CD4-positive, CD25-positive, alpha-beta regulatory T cell (primary cell): ENCODE data around the gene VAV1. TPM values are rescaled to one million over a fixed set of nuclear protein-coding genes. Genes with fewer than 3 reads are reported as not detected.
"Not testable (repeated sequence)": the region's sequence is repeated elsewhere in the genome, so short reads cannot be mapped to it uniquely, and the experiment has no call there.

Source experiments
- ATAC-seq, 2 donors: fragments of 150-1000 bp; cut with Tn5 transposase; one replicate each; pipeline ENCODE4 v1.10.0; 2021; ENCODE audit warnings: low read depth in 2 of 2, moderate number of reproducible peaks in 2 of 2, moderate library complexity in 1 of 2
- DNase-seq, 3 donors: peaks; one replicate each; pipeline versions ENCODE4 v3.0.0 to v3.0.0-alpha.2; 2012 to 2022; ENCODE audit warnings: mixed read lengths in 1 of 3
- H3K27ac ChIP-seq: one replicate; pipeline ENCODE4 v1.7.0; 2013; ENCODE audit warnings: mild to moderate bottlenecking, low read length; ENCODE audit not compliant: insufficient read depth, poor library complexity, severe bottlenecking
- H3K27me3 ChIP-seq: one replicate; pipeline ENCODE4 v1.7.0; 2013; ENCODE audit warnings: low read length; ENCODE audit not compliant: control insufficient read depth, insufficient read depth
- H3K36me3 ChIP-seq: one replicate; pipeline ENCODE4 v1.7.0; 2013; ENCODE audit warnings: mild to moderate bottlenecking, low read length, moderate library complexity; ENCODE audit not compliant: control insufficient read depth, insufficient read depth
- H3K4me1 ChIP-seq: 2 replicates; pipeline ENCODE4 v1.7.0; 2013; ENCODE audit warnings: mild to moderate bottlenecking, low read length; ENCODE audit not compliant: insufficient read depth, control insufficient read depth, poor library complexity, severe bottlenecking
- H3K4me3 ChIP-seq: one replicate; pipeline ENCODE4 v1.7.0; 2013; ENCODE audit warnings: low read depth, mild to moderate bottlenecking, low read length, moderate library complexity
- H3K9me3 ChIP-seq, 2 experiments: 1 replicate in 1 of 2; 2 replicates in 1 of 2; pipeline ENCODE4 v1.7.0; 2013; ENCODE audit warnings: low read length in 2 of 2, mild to moderate bottlenecking in 1 of 2, moderate library complexity in 1 of 2; ENCODE audit not compliant: control insufficient read depth in 2 of 2
- H3K27ac Mint-ChIP-seq, 3 donors: one replicate each; pipeline ENCODE4 v1.8.0; 2020 to 2022; ENCODE audit warnings: mild to moderate bottlenecking in 3 of 3, mixed read lengths in 3 of 3, moderate library complexity in 2 of 3
- H3K27me3 Mint-ChIP-seq: one replicate; pipeline ENCODE4 v1.8.0; 2022; ENCODE audit warnings: mild to moderate bottlenecking, mixed read lengths
- H3K36me3 Mint-ChIP-seq: one replicate; pipeline ENCODE4 v1.8.0; 2020; ENCODE audit warnings: mixed read lengths
- H3K4me1 Mint-ChIP-seq, 4 donors: one replicate each; pipeline ENCODE4 v1.8.0; 2020 to 2022; ENCODE audit warnings: mixed read lengths in 4 of 4, mild to moderate bottlenecking in 1 of 4
- H3K4me3 Mint-ChIP-seq, 4 donors: one replicate each; pipeline ENCODE4 v1.8.0; 2020 to 2022; ENCODE audit warnings: mild to moderate bottlenecking in 4 of 4, mixed read lengths in 4 of 4, moderate library complexity in 3 of 4
- H3K9me3 Mint-ChIP-seq, 7 donors: one replicate each; pipeline ENCODE4 v1.8.0; 2020 to 2022; ENCODE audit warnings: mixed read lengths in 7 of 7, mild to moderate bottlenecking in 3 of 7, moderate library complexity in 2 of 7
- polyA plus RNA-seq, 4 donors: library from polyadenylated mRNA; unstranded; fragments of 300-500 nt; fragmentation: Illumina TruSeq; gene quantifications; one replicate each; pipeline ENCODE4 v1.2.3, GENCODE V29; 2021
- total RNA-seq: library from RNA; stranded (reverse); gene quantifications from one replicate; pipeline ENCODE4 v1.2.3, GENCODE V29; 2022

The VAV1 gene
- total and polyA plus RNA-seq, 5 donors from 2014 or later, result 14.8 to 117 (median 22.7) TPM

- no peaks in the 10 kb centered on the region for H3K36me3 ChIP-seq
- peaks cover 8% of the 10 kb centered on the region for H3K27me3 Mint-ChIP-seq
- H3K27me3 ChIP-seq, result no peaks in the 10 kb centered on the region
- H3K9me3 Mint-ChIP-seq, result no peaks in the 10 kb centered on the region
- H3K9me3 ChIP-seq, result no peaks in the 10 kb centered on the region
- peaks cover 12% of the 10 kb centered on the region for H3K36me3 Mint-ChIP-seq
- peaks cover 44% of the 10 kb centered on the region for H3K4me1 ChIP-seq
- no peak overlapping the region for H3K27ac ChIP-seq
- peak overlapping the region in 3 of 4 donors; percentile 59 to 85 (median 78) for H3K4me3 Mint-ChIP-seq
- no peak overlapping the region for H3K4me3 ChIP-seq
- no peak overlapping the region for H3K27ac Mint-ChIP-seq
- H3K4me1 Mint-ChIP-seq, result peaks cover 10 to 45% (median 21%) of the 10 kb centered on the region in 4 donors
- ATAC-seq (no peak), DNase-seq (peak in 1 of 3 donors; percentile 22)
Observed at GRCh38 chr19:6739883-6740588, 32.5 kb upstream of the VAV1 start.

GRCh38 chr19:6740589-6741343 is 31.7 kb upstream of the VAV1 start:
- Histone ChIP-seq H3K4me3 (no peak overlapping the region), H3K36me3 (peaks cover 5% of the 10 kb centered on the region), H3K27ac (no peak overlapping the region), H3K9me3 (no peaks in the 10 kb centered on the region), H3K27me3 (no peaks in the 10 kb centered on the region), H3K4me1 (peaks cover 44% of the 10 kb centered on the region)
- Mint-ChIP-seq H3K4me3 (peak overlapping the region; percentile 36 to 85 (median 76)), H3K9me3 (no peaks in the 10 kb centered on the region), H3K36me3 (peaks cover 16% of the 10 kb centered on the region), H3K27ac (peak overlapping the region in 1 of 3 donors; percentile 78), H3K4me1 (peaks cover 10 to 45% (median 21%) of the 10 kb centered on the region in 4 donors), H3K27me3 (peaks cover 8% of the 10 kb centered on the region)
- ATAC-seq (no peak), DNase-seq (peak in 1 of 3 donors; percentile 18)

- H3K4me1 Mint-ChIP-seq, result peaks cover 5 to 29% (median 11%) of the 10 kb centered on the region in 4 donors
- ATAC-seq (no peak), DNase-seq (no peak)
- H3K27me3 ChIP-seq, result no peaks in the 10 kb centered on the region
- peaks cover 8% of the 10 kb centered on the region for H3K27me3 Mint-ChIP-seq
- H3K36me3 ChIP-seq, result peaks cover 13% of the 10 kb centered on the region
- H3K4me1 ChIP-seq, result peaks cover 27% of the 10 kb centered on the region
- no peak overlapping the region for H3K4me3 ChIP-seq
- no peak overlapping the region for H3K27ac ChIP-seq
- no peaks in the 10 kb centered on the region for H3K9me3 Mint-ChIP-seq
- H3K4me3 Mint-ChIP-seq, result no peak overlapping the region
- H3K9me3 ChIP-seq, result no peaks in the 10 kb centered on the region
- peaks cover 15% of the 10 kb centered on the region for H3K36me3 Mint-ChIP-seq
- no peak overlapping the region for H3K27ac Mint-ChIP-seq
Observed at GRCh38 chr19:6743066-6743465, 29.4 kb upstream of the VAV1 start.

GRCh38 chr19:6743714-6744380 is 28.7 kb upstream of the VAV1 start:
- Histone ChIP-seq H3K27me3 (no peaks in the 10 kb centered on the region), H3K4me1 (peaks cover 20% of the 10 kb centered on the region), H3K36me3 (peaks cover 18% of the 10 kb centered on the region), H3K9me3 (no peaks in the 10 kb centered on the region), H3K27ac (no peak overlapping the region), H3K4me3 (no peak overlapping the region)
- H3K27me3 Mint-ChIP-seq, result peaks cover 4% of the 10 kb centered on the region
- H3K4me3 Mint-ChIP-seq, result peak overlapping the region in 3 of 4 donors; percentile 44 to 66 (median 46)
- peak overlapping the region; percentile 48 to 67 (median 51) for H3K27ac Mint-ChIP-seq
- ATAC-seq (no peak), DNase-seq (no peak)
- no peaks in the 10 kb centered on the region for H3K9me3 Mint-ChIP-seq
- H3K4me1 Mint-ChIP-seq, result peaks cover 0 to 21% (median 4%) of the 10 kb centered on the region in 4 donors
- peaks cover 17% of the 10 kb centered on the region for H3K36me3 Mint-ChIP-seq

GRCh38 chr19:6744381-6745301 is 27.9 kb upstream of the VAV1 start:
- Histone ChIP-seq H3K36me3 (peaks cover 18% of the 10 kb centered on the region), H3K27me3 (no peaks in the 10 kb centered on the region), H3K27ac (no peak overlapping the region), H3K9me3 (no peaks in the 10 kb centered on the region), H3K4me3 (no peak overlapping the region), H3K4me1 (peaks cover 14% of the 10 kb centered on the region)
- Mint-ChIP-seq H3K9me3 (no peaks in the 10 kb centered on the region), H3K27ac (peak overlapping the region; percentile 48 to 67 (median 51)), H3K36me3 (peaks cover 18% of the 10 kb centered on the region), H3K4me1 (peaks cover 0 to 16% (median under 1%) of the 10 kb centered on the region in 4 donors), H3K27me3 (no peaks in the 10 kb centered on the region), H3K4me3 (peak overlapping the region in 2 of 4 donors; percentile 44 to 66)
- DNase-seq (no peak), ATAC-seq (no peak)

- Mint-ChIP-seq H3K4me3 (no peak overlapping the region), H3K27me3 (no peaks in the 10 kb centered on the region), H3K4me1 (peaks cover 0 to 11% (median under 1%) of the 10 kb centered on the region in 4 donors), H3K36me3 (peaks cover 21% of the 10 kb centered on the region), H3K9me3 (no peaks in the 10 kb centered on the region), H3K27ac (no peak overlapping the region)
- no peak for ATAC-seq
- no peak overlapping the region for H3K27ac ChIP-seq
- H3K36me3 ChIP-seq, result peaks cover 18% of the 10 kb centered on the region
- no peaks in the 10 kb centered on the region for H3K27me3 ChIP-seq
- peaks cover 1% of the 10 kb centered on the region for H3K4me1 ChIP-seq
- H3K9me3 ChIP-seq, result no peaks in the 10 kb centered on the region
- DNase-seq, result no peak
- H3K4me3 ChIP-seq, result no peak overlapping the region
Observed at GRCh38 chr19:6745965-6746364, 26.5 kb upstream of the VAV1 start.

- not testable (repeated sequence) for H3K27me3 Mint-ChIP-seq, DNase-seq, H3K27me3 ChIP-seq, H3K4me1 ChIP-seq, H3K4me3 ChIP-seq, H3K27ac ChIP-seq, H3K4me3 Mint-ChIP-seq, ATAC-seq, H3K9me3 ChIP-seq, H3K9me3 Mint-ChIP-seq, H3K27ac Mint-ChIP-seq
- Mint-ChIP-seq H3K4me1 (peaks cover 0 to 11% (median 3%) of the 10 kb centered on the region in 4 donors), H3K36me3 (peaks cover 27% of the 10 kb centered on the region)
- H3K36me3 ChIP-seq, result peaks cover 18% of the 10 kb centered on the region
Observed at GRCh38 chr19:6748543-6748942, 24.0 kb upstream of the VAV1 start.
